Esophagus muscularis mucosa (tissue), 4 donors: Measurements from ENCODE around the gene DAAM2. TPM values are rescaled to one million over a fixed set of nuclear protein-coding genes. Genes with fewer than 3 reads are reported as not detected.

Experiments
- DNase-seq: peaks from one replicate; pipeline ENCODE4 v3.0.0-alpha.2; 2017; ENCODE audit errors: extremely low spot score
- H3K27ac ChIP-seq, 4 donors: fragments of 200-600 bp; sonication (generic); replicated peaks in 1 of 4; 1 replicate in 3 of 4; 2 replicates in 1 of 4; pipeline ENCODE4 v1.5.1; 2016 to 2019; ENCODE audit warnings: mild to moderate bottlenecking in 1 of 4
- H3K27me3 ChIP-seq, 4 donors: fragments of 200-600 bp; sonication (generic); one replicate each; pipeline versions ENCODE4 v1.5.1 to v1.6.0; 2016 to 2019
- H3K36me3 ChIP-seq, 4 donors: fragments of 200-600 bp; sonication (generic); one replicate each; pipeline ENCODE4 v1.5.1; 2016 to 2019
- H3K4me1 ChIP-seq, 4 donors: fragments of 200-600 bp; sonication (generic); one replicate each; pipeline ENCODE4 v1.5.1; 2016 to 2019
- H3K4me3 ChIP-seq, 4 donors: fragments of 200-600 bp; sonication (generic); 1 replicate in 2 of 4; 2 replicates in 2 of 4; pipeline ENCODE4 v1.5.1; 2016 to 2019; ENCODE audit warnings: mild to moderate bottlenecking in 4 of 4, moderate library complexity in 1 of 4
- H3K9me3 ChIP-seq, 4 donors: fragments of 200-600 bp; sonication (generic); 1 replicate in 3 of 4; 2 replicates in 1 of 4; pipeline ENCODE4 v1.5.1; 2016 to 2019
- EP300 ChIP-seq: sonication (generic); formaldehyde crosslinking; IDR thresholded peaks from one replicate; pipeline ENCODE4 v1.6.1; 2017; ENCODE audit warnings: antibody characterized with exemption
- POLR2A ChIP-seq: fragments of 450-650 bp; IDR thresholded peaks from one replicate; pipeline ENCODE4 v1.6.1; 2017; ENCODE audit warnings: antibody characterized with exemption, moderate library complexity, mild to moderate bottlenecking, low read depth
- POLR2AphosphoS5 ChIP-seq, 2 donors: sonication (generic); formaldehyde crosslinking; IDR thresholded peaks; one replicate each; pipeline ENCODE4 v1.6.1; 2017; ENCODE audit warnings: antibody characterized with exemption in 2 of 2
- WGBS: methylation state at CpG from one replicate; pipeline ENCODE4 v1.1.5; 2018; 5-methylcytosine and 5-hydroxymethylcytosine counted together
- intact Hi-C: fragments of 100-400 bp; cut with DNase I; formaldehyde crosslinking; loops from one replicate; pipeline ENCODE4 v1.15.1; 2023
- total RNA-seq, 4 donors: library from RNA; depleted of rRNA; stranded (reverse); fragments of >200 nt; gene quantifications; one replicate each; pipeline versions ENCODE4 v1.1.0 to v1.2.1, GENCODE V29; 2016
- TF ChIP-seq, protein P1 (sequence below), 3 experiments: fragments of 200-600 bp in 2 of 3; fragments of 450-650 bp in 1 of 3; sonication (generic) in 2 of 3; IDR thresholded peaks; one replicate each; pipeline ENCODE4 v1.5.1; 2017 to 2019; ENCODE audit warnings: antibody characterized with exemption in 3 of 3, mild to moderate bottlenecking in 2 of 3, moderate library complexity in 1 of 3

The DAAM2 gene
- total RNA-seq, 4 donors from 2014 or later = 221 to 446 (median 392) TPM

GRCh38 chr6:39917981-39918380 is 125.8 kb downstream of the DAAM2 start:
- H3K36me3 ChIP-seq = peaks cover 47 to 88% (median 79%) of the 10 kb centered on the region in 4 donors
- TF ChIP-seq EP300 = no peak

DNA sequence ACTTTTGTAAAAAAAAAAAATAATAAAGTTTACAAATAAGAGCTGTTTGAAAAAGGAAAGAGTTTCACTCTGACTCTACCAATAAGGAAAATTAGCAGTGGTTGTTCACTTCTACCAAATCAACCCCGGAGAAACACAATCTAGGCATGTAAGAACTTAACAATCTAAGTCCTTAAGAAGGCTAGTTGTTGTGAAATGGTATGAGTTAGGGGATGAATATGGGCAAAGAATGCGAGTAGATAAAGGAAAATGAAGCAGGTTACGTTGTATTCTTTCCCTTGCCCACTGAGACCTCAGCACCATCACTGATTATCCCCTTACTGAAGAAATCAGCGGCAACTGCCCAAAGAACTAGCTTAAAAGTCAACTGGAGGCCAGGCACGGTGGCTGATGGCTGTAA is 126.7 kb downstream of the DAAM2 start:
- H3K4me1 ChIP-seq = peaks cover 0 to 9% (median 5%) of the 10 kb centered on the region in 4 donors
- no peak for TF ChIP-seq POLR2A
- TF ChIP-seq, protein P1, sequence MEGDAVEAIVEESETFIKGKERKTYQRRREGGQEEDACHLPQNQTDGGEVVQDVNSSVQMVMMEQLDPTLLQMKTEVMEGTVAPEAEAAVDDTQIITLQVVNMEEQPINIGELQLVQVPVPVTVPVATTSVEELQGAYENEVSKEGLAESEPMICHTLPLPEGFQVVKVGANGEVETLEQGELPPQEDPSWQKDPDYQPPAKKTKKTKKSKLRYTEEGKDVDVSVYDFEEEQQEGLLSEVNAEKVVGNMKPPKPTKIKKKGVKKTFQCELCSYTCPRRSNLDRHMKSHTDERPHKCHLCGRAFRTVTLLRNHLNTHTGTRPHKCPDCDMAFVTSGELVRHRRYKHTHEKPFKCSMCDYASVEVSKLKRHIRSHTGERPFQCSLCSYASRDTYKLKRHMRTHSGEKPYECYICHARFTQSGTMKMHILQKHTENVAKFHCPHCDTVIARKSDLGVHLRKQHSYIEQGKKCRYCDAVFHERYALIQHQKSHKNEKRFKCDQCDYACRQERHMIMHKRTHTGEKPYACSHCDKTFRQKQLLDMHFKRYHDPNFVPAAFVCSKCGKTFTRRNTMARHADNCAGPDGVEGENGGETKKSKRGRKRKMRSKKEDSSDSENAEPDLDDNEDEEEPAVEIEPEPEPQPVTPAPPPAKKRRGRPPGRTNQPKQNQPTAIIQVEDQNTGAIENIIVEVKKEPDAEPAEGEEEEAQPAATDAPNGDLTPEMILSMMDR (IDR thresholded peaks at IDR 0.05) = no peak
- TF ChIP-seq EP300 = no peak
- no peak for TF ChIP-seq POLR2AphosphoS5 (IDR thresholded peaks at IDR 0.05)
- no peaks in the 10 kb centered on the region for H3K27me3 ChIP-seq
- H3K9me3 ChIP-seq = no peaks in the 10 kb centered on the region
- WGBS = 93% methylated on average over 5 of the region's 5 CpGs
- H3K4me3 ChIP-seq = no peak overlapping the region
- peaks cover 40 to 88% (median 79%) of the 10 kb centered on the region in 4 donors for H3K36me3 ChIP-seq
- no peak for DNase-seq
- no peak overlapping the region for H3K27ac ChIP-seq
- intact Hi-C loops = no loop called here

More at GRCh38 chr6:39917981-39918380, 125.8 kb downstream of the DAAM2 start:
- H3K4me3 ChIP-seq = no peak overlapping the region
- H3K27ac ChIP-seq = no peak overlapping the region
- no peaks in the 10 kb centered on the region for H3K9me3 ChIP-seq
- no peaks in the 10 kb centered on the region for H3K27me3 ChIP-seq
- intact Hi-C loops = no loop called here
- no peak for DNase-seq
- WGBS = 79% methylated on average over 3 of the region's 3 CpGs
- peaks cover 0 to 4% (median under 1%) of the 10 kb centered on the region in 4 donors for H3K4me1 ChIP-seq

- Histone ChIP-seq H3K9me3 (no peaks in the 10 kb centered on the region), H3K27me3 (no peaks in the 10 kb centered on the region), H3K27ac (no peak overlapping the region), H3K4me1 (peaks cover 0 to 13% (median 6%) of the 10 kb centered on the region in 4 donors), H3K36me3 (peaks cover 43 to 88% (median 79%) of the 10 kb centered on the region in 4 donors), H3K4me3 (no peak overlapping the region)
- intact Hi-C loops = no loop called here
- WGBS = 95% methylated on average over 3 of the region's 3 CpGs
- TF ChIP-seq POLR2A = no peak
- TF ChIP-seq, protein P1 (IDR thresholded peaks at IDR 0.05) = no peak
- TF ChIP-seq POLR2AphosphoS5 (IDR thresholded peaks at IDR 0.05) = no peak
- no peak for TF ChIP-seq EP300
- DNase-seq = no peak
These were observed 128.0 kb downstream of the DAAM2 start for GRCh38 chr6:39920157-39920556.

DNA sequence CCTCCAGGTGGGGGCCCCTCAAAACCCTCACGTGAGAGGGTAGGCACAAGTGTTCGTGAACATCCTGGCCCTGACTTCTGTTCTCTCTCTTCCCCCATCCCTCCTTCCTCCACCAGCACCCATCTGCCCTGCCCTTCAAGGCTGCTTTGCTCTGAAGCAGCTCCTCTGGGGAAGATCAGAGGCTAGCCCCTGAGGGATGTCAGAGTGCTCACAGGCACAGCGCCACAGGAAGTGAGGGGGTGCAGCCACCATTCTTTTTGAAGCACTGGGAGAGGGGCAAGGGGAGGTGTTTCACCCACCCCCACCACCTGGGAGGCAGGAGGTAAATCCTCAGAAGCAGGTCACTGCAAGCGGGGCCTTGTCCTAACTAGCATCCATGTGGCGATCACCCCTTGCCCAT is 130.6 kb downstream of the DAAM2 start:
- no peak for TF ChIP-seq POLR2AphosphoS5 (IDR thresholded peaks at IDR 0.05)
- TF ChIP-seq POLR2A = no peak
- no peak for TF ChIP-seq EP300
- TF ChIP-seq, protein P1 (IDR thresholded peaks at IDR 0.05) = no peak
- peaks cover 29 to 84% (median 66%) of the 10 kb centered on the region in 4 donors for H3K36me3 ChIP-seq
- no peak overlapping the region for H3K27ac ChIP-seq
- intact Hi-C loops = no loop called here
- WGBS = 92% methylated on average over 2 of the region's 5 CpGs
- no peaks in the 10 kb centered on the region for H3K9me3 ChIP-seq
- H3K4me3 ChIP-seq = no peak overlapping the region
- H3K4me1 ChIP-seq = peaks cover 12 to 25% (median 18%) of the 10 kb centered on the region in 4 donors
- DNase-seq = no peak
- H3K27me3 ChIP-seq = no peaks in the 10 kb centered on the region

DNA sequence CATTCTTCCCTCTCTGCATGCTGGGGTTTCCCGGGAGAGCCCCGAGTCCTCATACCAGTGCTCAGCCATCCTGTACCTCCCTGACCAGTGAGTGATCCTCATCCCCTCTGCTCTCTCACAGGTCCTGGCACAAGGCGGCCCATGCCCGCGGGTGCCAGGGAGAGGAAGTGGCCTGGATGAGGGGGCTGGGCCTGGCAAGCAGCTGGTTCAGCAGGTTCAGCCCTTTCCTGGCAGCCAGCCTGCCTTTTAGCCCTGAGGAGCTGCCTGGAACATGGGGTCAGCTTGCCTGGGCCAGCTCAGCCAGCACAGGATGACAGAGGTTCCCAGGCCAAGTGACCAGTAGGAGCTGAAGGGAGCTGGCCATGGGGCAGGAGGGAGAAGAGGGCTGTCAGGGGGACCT is 131.2 kb downstream of the DAAM2 start:
- no peak overlapping the region for H3K4me3 ChIP-seq
- intact Hi-C loops = no loop called here
- H3K27ac ChIP-seq = no peak overlapping the region
- peaks cover 13 to 29% (median 22%) of the 10 kb centered on the region in 4 donors for H3K4me1 ChIP-seq
- TF ChIP-seq POLR2A (no peak), POLR2AphosphoS5 (IDR thresholded peaks at IDR 0.05) (no peak), EP300 (no peak)
- TF ChIP-seq, protein P1 (IDR thresholded peaks at IDR 0.05) = no peak
- no peaks in the 10 kb centered on the region for H3K27me3 ChIP-seq
- DNase-seq = no peak
- 93% methylated on average over 3 of the region's 5 CpGs for WGBS
- no peaks in the 10 kb centered on the region for H3K9me3 ChIP-seq
- peaks cover 29 to 79% (median 62%) of the 10 kb centered on the region in 4 donors for H3K36me3 ChIP-seq
